Femur (tissue), 1 donor: Measurements from ENCODE around the gene GRN.
A peak's percentile ranks its signal among the peaks of the same experiment; 100 is the strongest.
"Not testable (repeated sequence)": the region's sequence is repeated elsewhere in the genome, so short reads cannot be mapped to it uniquely, and the experiment has no call there.

ENCODE experiments used
- DNase-seq: peaks from one replicate; pipeline ENCODE4 v3.0.0-alpha.2; 2017

Gene GRN

GRCh38 chr17:44346064-44346844 lies 1.2 kb downstream of the GRN start:
- DNase-seq, result no peak

GRCh38 chr17:44347206-44348055 lies 2.3 kb downstream of the GRN start:
- not testable (repeated sequence) for DNase-seq

- no peak for DNase-seq
Measured at GRCh38 chr17:44348234-44348987, 3.3 kb downstream of the GRN start.

GRCh38 chr17:44348988-44349364 lies 3.9 kb downstream of the GRN start:
- DNase-seq, result no peak

GRCh38 chr17:44349553-44350070 lies 4.5 kb downstream of the GRN start:
- no peak for DNase-seq

- peak; percentile 73 for DNase-seq
Measured at GRCh38 chr17:44350733-44351226, 5.7 kb downstream of the GRN start.

- DNase-seq, result no peak
Measured at GRCh38 chr17:44351464-44351863, 6.4 kb downstream of the GRN start.

- DNase-seq, result no peak
Measured at GRCh38 chr17:44351961-44352827, 7.1 kb downstream of the GRN start.

GRCh38 chr17:44352828-44353671 lies 7.9 kb downstream of the GRN start:
- DNase-seq, result peak; percentile 54

GRCh38 chr17:44353672-44354331 lies 8.7 kb downstream of the GRN start:
- DNase-seq, result peak; percentile 54

GRCh38 chr17:44354582-44355561 lies 9.8 kb downstream of the GRN start:
- DNase-seq, result peak; percentile 69

GRCh38 chr17:44355642-44356099 lies 10.6 kb downstream of the GRN start:
- DNase-seq, result no peak

- no peak for DNase-seq
Measured at GRCh38 chr17:44356241-44356640, 11.1 kb downstream of the GRN start.

- DNase-seq, result no peak
Measured at GRCh38 chr17:44358066-44358465, 13.0 kb downstream of the GRN start.

- no peak for DNase-seq
Measured at GRCh38 chr17:44359006-44359405, 13.9 kb downstream of the GRN start.

- peak; percentile 62 for DNase-seq
Measured at GRCh38 chr17:44359458-44360143, 14.5 kb downstream of the GRN start.

- DNase-seq, result no peak
Measured at GRCh38 chr17:44360144-44360533, 15.0 kb downstream of the GRN start.

- DNase-seq, result peak; percentile 64
Measured at GRCh38 chr17:44360826-44361225, 15.7 kb downstream of the GRN start.
